HepG2 (cell line): ENCODE data around the gene NUCB1. TPM values are rescaled to one million over a fixed set of nuclear protein-coding genes. Genes with fewer than 3 reads are reported as not detected.

Experiments
- BORCS8-MEF2B ChIP-seq: sonication (generic); formaldehyde crosslinking; IDR thresholded peaks from 2 replicates; pipeline ENCODE4 v1.8.0; 2022; ENCODE audit warnings: mild to moderate bottlenecking, missing genetic modification reagents
- CHD4 ChIP-seq: fragments of 200-600 bp; sonication (generic); IDR thresholded peaks from 2 replicates; pipeline ENCODE4 v1.7.0; 2017; ENCODE audit warnings: mild to moderate bottlenecking, low read length, borderline replicate concordance
- FLYWCH1 ChIP-seq: sonication (generic); formaldehyde crosslinking; IDR thresholded peaks from 2 replicates; pipeline ENCODE4 v1.8.1; 2023; ENCODE audit warnings: mild to moderate bottlenecking, missing genetic modification reagents
- GFI1 ChIP-seq: sonication (generic); formaldehyde crosslinking; IDR thresholded peaks from 2 replicates; pipeline ENCODE4 v1.5.0; 2020; ENCODE audit warnings: missing genetic modification reagents, mild to moderate bottlenecking, borderline replicate concordance
- HMG20B ChIP-seq: conservative IDR thresholded peaks from 2 replicates; pipeline ENCODE4 v1.6.1; 2016; ENCODE audit warnings: missing genetic modification reagents, missing compliant biosample characterization
- HOXA9 ChIP-seq: sonication (generic); formaldehyde crosslinking; IDR thresholded peaks from 2 replicates; pipeline ENCODE4 v1.8.1; 2022; ENCODE audit warnings: missing genetic modification reagents, mild to moderate bottlenecking, moderate library complexity, borderline replicate concordance
- JUNB ChIP-seq: sonication (generic); formaldehyde crosslinking; IDR thresholded peaks from 2 replicates; pipeline ENCODE4 v1.8.0; 2022; ENCODE audit warnings: missing genetic modification reagents, mild to moderate bottlenecking, borderline replicate concordance
- NFATC3 ChIP-seq: sonication (generic); formaldehyde crosslinking; IDR thresholded peaks from 2 replicates; pipeline ENCODE4 v1.5.1; 2020; ENCODE audit warnings: mild to moderate bottlenecking, missing genetic modification reagents
- NFIB ChIP-seq: sonication (generic); formaldehyde crosslinking; IDR thresholded peaks from 2 replicates; pipeline ENCODE4 v1.9.0; 2021; ENCODE audit warnings: missing genetic modification reagents, mild to moderate bottlenecking, borderline replicate concordance
- NRL ChIP-seq: sonication (generic); formaldehyde crosslinking; IDR thresholded peaks from 2 replicates; pipeline ENCODE4 v1.5.0; 2020; ENCODE audit warnings: missing genetic modification reagents, mild to moderate bottlenecking, moderate library complexity, borderline replicate concordance
- PAF1 ChIP-seq: IDR thresholded peaks from 2 replicates; pipeline ENCODE4 v1.6.1; 2016; ENCODE audit warnings: missing genetic modification reagents, missing compliant biosample characterization
- RELA ChIP-seq: sonication (generic); formaldehyde crosslinking; IDR thresholded peaks from 2 replicates; pipeline ENCODE4 v1.4.0; 2020; ENCODE audit warnings: missing genetic modification reagents
- REXO4 ChIP-seq: sonication (generic); formaldehyde crosslinking; IDR thresholded peaks from 2 replicates; pipeline ENCODE4 v1.8.0; 2022; ENCODE audit warnings: missing genetic modification reagents, mild to moderate bottlenecking, borderline replicate concordance
- SMC3 ChIP-seq: IDR thresholded peaks from 2 replicates; pipeline ENCODE4 v1.6.1; 2011; ENCODE audit warnings: low read length, improper control_type of control experiment
- SMYD3 ChIP-seq: sonication (generic); formaldehyde crosslinking; IDR thresholded peaks from 2 replicates; pipeline ENCODE4 v1.8.1; 2023; ENCODE audit warnings: mild to moderate bottlenecking, missing genetic modification reagents
- SOX13 ChIP-seq, 3 experiments: fragments of 450-650 bp in 1 of 3; sonication (generic) in 1 of 3; formaldehyde crosslinking in 1 of 3; IDR thresholded peaks in 2 of 3; conservative IDR thresholded peaks in 1 of 3; 2 replicates each; pipeline versions ENCODE4 v1.5.0 to v1.6.1; 2016 to 2020; ENCODE audit warnings: antibody characterized with exemption in 1 of 3, mild to moderate bottlenecking in 1 of 3, missing compliant biosample characterization in 1 of 3, missing genetic modification reagents in 1 of 3, moderate library complexity in 1 of 3
- SP140L ChIP-seq: sonication (generic); formaldehyde crosslinking; IDR thresholded peaks from 2 replicates; pipeline ENCODE4 v1.4.0; 2020; ENCODE audit warnings: missing genetic modification reagents, borderline replicate concordance
- SP5 ChIP-seq: IDR thresholded peaks from 2 replicates; pipeline ENCODE4 v1.6.1; 2016; ENCODE audit warnings: low read depth, borderline replicate concordance
- SRY ChIP-seq: sonication (generic); formaldehyde crosslinking; IDR thresholded peaks from 2 replicates; pipeline ENCODE4 v1.8.0; 2022; ENCODE audit warnings: mild to moderate bottlenecking, missing genetic modification reagents
- STAT5B ChIP-seq: sonication (generic); formaldehyde crosslinking; IDR thresholded peaks from 2 replicates; pipeline ENCODE4 v1.4.0; 2020; ENCODE audit warnings: missing genetic modification reagents
- TCF12 ChIP-seq, 2 experiments: fragments of 450-650 bp in 1 of 2; sonication (generic) in 1 of 2; formaldehyde crosslinking in 1 of 2; IDR thresholded peaks; 2 replicates each; pipeline versions ENCODE4 v1.6.1 to v1.8.0; 2017 to 2022; ENCODE audit warnings: antibody characterized with exemption in 1 of 2, mild to moderate bottlenecking in 1 of 2, missing genetic modification reagents in 1 of 2, moderate library complexity in 1 of 2
- U2AF1 ChIP-seq: fragments of 200-400 bp; formaldehyde crosslinking; optimal IDR thresholded peaks from 2 replicates; pipeline ENCODE3; 2017; ENCODE audit warnings: mild to moderate bottlenecking, low read depth, low read length
- ZFP36L1 ChIP-seq: sonication (generic); formaldehyde crosslinking; IDR thresholded peaks from 2 replicates; pipeline ENCODE4 v1.8.0; 2022; ENCODE audit warnings: mild to moderate bottlenecking, missing genetic modification reagents, moderate library complexity
- ZNF17 ChIP-seq: sonication (generic); formaldehyde crosslinking; IDR thresholded peaks from 2 replicates; pipeline ENCODE4 v1.5.0; 2020; ENCODE audit warnings: mild to moderate bottlenecking, missing genetic modification reagents
- ZNF569 ChIP-seq: sonication (generic); formaldehyde crosslinking; IDR thresholded peaks from 2 replicates; pipeline ENCODE4 v1.5.0; 2020; ENCODE audit warnings: mild to moderate bottlenecking, missing genetic modification reagents, moderate library complexity, borderline replicate concordance
- polyA plus RNA-seq, 8 experiments: library from polyadenylated mRNA; depleted of rRNA in 3 of 8; stranded (reverse) in 7 of 8; unstranded in 1 of 8; fragments of >200 nt; fragmentation: Illumina TruSeq in 4 of 8; extraction: Trizol in 4 of 8; gene quantifications; 2 replicates each; pipeline versions ENCODE4 v1.2.1 to v1.2.3, GENCODE V29; 2011 to 2016; ENCODE audit warnings: low read depth in 4 of 8, missing spikeins in 1 of 8, mixed read lengths in 1 of 8; ENCODE audit not compliant: insufficient read depth in 1 of 8
- total RNA-seq, 5 experiments: library from RNA; depleted of rRNA; stranded (reverse); fragments of >200 nt; fragmentation: Illumina TruSeq; extraction: Trizol; gene quantifications; 2 replicates each; pipeline ENCODE4 v1.2.3, GENCODE V29; 2016; ENCODE audit warnings: low read depth in 1 of 5
- TF ChIP-seq, protein P1 (sequence below): sonication (generic); formaldehyde crosslinking; IDR thresholded peaks from 2 replicates; pipeline ENCODE4 v1.5.0; 2020; ENCODE audit warnings: mild to moderate bottlenecking, missing genetic modification reagents
- TF ChIP-seq, protein P2 (sequence below): sonication (generic); formaldehyde crosslinking; IDR thresholded peaks from 2 replicates; pipeline ENCODE4 v1.8.0; 2022; ENCODE audit warnings: missing genetic modification reagents, mild to moderate bottlenecking, inconsistent platforms, borderline replicate concordance

NUCB1 gene
- total and polyA plus RNA-seq, 2 of the 13 experiments (the other 11 are each of a cell fraction or from before 2014, with no cell fraction given), result 82.3 to 106 TPM

DNA sequence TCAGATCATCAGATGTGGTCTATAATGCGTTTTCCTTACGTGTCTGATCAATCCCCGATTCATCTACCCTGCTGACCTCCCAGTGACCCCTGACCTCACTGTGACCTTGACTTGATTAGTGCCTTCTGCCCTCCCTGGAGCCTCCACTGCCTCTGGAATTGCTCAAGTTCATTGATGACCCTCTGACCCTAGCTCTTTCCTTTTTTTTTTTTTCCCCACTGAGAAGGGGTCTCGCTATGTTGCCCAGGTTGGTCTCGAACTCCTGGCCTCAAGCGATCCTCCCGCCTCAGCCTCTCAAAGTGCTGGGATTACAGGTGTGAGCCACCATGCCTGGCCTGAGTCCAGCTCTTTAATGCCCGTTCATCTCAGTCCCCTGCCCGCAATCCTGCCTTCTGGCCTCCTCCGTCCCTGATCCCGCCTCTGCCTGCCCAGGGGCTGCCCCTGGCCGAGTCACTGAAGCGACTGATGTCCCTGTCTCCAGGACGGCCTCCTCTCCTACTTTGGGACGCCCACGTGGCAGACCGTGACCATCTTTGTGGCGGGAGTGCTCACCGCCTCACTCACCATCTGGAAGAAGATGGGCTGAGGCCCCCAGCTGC is 61.0 kb downstream of the NUCB1 start (continued):
- TF ChIP-seq ZNF17 (CRISPR knock-in tag), result no peak
- TF ChIP-seq SMYD3 (CRISPR knock-in tag), result no peak
- no peak for TF ChIP-seq TCF12 (IDR thresholded peaks at IDR 0.05)
- TF ChIP-seq TCF12 (CRISPR knock-in tag; IDR thresholded peaks at IDR 0.05), result no peak
- no peak for TF ChIP-seq U2AF1
- TF ChIP-seq HMG20B (CRISPR knock-in tag), result 0 out of 2 replicates have a peak, but pooled peaks have one; percentile 37
- TF ChIP-seq, protein P1, sequence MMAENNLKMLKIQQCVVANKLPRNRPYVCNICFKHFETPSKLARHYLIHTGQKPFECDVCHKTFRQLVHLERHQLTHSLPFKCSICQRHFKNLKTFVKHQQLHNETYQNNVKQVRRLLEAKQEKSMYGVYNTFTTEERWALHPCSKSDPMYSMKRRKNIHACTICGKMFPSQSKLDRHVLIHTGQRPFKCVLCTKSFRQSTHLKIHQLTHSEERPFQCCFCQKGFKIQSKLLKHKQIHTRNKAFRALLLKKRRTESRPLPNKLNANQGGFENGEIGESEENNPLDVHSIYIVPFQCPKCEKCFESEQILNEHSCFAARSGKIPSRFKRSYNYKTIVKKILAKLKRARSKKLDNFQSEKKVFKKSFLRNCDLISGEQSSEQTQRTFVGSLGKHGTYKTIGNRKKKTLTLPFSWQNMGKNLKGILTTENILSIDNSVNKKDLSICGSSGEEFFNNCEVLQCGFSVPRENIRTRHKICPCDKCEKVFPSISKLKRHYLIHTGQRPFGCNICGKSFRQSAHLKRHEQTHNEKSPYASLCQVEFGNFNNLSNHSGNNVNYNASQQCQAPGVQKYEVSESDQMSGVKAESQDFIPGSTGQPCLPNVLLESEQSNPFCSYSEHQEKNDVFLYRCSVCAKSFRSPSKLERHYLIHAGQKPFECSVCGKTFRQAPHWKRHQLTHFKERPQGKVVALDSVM (CRISPR knock-in tag), result peak; percentile 89
- no peak for TF ChIP-seq CHD4
- no peak for TF ChIP-seq NFATC3
- TF ChIP-seq SP140L, result no peak
- TF ChIP-seq RELA (CRISPR knock-in tag), result no peak
- TF ChIP-seq ZFP36L1 (CRISPR knock-in tag), result no peak
- no peak for TF ChIP-seq PAF1
- TF ChIP-seq SOX13 (IDR thresholded peaks at IDR 0.05), result no peak
- TF ChIP-seq SOX13 (CRISPR knock-in tag; conservative IDR thresholded peaks at IDR 0.05 in 1 of 2, IDR thresholded peaks at IDR 0.05 in 1 of 2), result no peak
- no peak for TF ChIP-seq REXO4
- no peak for TF ChIP-seq GFI1 (CRISPR knock-in tag)
- no peak; the same call in 1 of the 2 replicates for TF ChIP-seq SP5
- no peak for TF ChIP-seq HOXA9 (CRISPR knock-in tag)
- TF ChIP-seq, protein P2, sequence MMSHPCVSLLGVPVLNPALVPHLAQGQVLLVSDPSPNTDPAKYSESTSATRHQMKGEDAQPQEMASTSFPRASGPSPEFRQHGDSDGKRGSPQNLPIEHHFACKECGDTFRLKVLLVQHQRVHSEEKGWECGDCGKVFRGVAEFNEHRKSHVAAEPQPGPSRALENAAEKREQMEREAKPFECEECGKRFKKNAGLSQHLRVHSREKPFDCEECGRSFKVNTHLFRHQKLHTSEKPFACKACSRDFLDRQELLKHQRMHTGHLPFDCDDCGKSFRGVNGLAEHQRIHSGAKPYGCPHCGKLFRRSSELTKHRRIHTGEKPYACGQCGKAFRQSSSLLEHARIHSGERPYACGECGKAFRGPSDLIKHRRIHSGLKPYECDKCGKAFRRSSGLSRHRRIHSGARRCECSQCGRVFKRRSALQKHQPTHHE (CRISPR knock-in tag), result no peak
- TF ChIP-seq ZNF569 (CRISPR knock-in tag), result no peak
- TF ChIP-seq STAT5B (CRISPR knock-in tag), result no peak
- TF ChIP-seq SRY (CRISPR knock-in tag), result no peak
- TF ChIP-seq SMC3, result no peak
- no peak for TF ChIP-seq NRL
- TF ChIP-seq NFIB (CRISPR knock-in tag), result no peak
- peak; percentile 71; the same call in 1 of the 2 replicates for TF ChIP-seq JUNB
- TF ChIP-seq BORCS8-MEF2B (CRISPR knock-in tag), result no peak
- no peak for TF ChIP-seq FLYWCH1 (CRISPR knock-in tag)
